H1 (cell line): ENCODE measurements around the gene CFAP92. TPM values are rescaled to one million over a fixed set of nuclear protein-coding genes. Genes with fewer than 3 reads are reported as not detected.

ENCODE experiments used
- ASH2L ChIP-seq: fragments of 200-600, 300-600 bp; sonication (generic); IDR thresholded peaks from one replicate; pipeline ENCODE4 v1.7.1; 2017; ENCODE audit warnings: low read length
- ATF3 ChIP-seq: IDR thresholded peaks from 2 replicates; pipeline ENCODE4 v1.6.1; 2011; ENCODE audit warnings: low read depth, mild to moderate bottlenecking, low read length; ENCODE audit not compliant: insufficient read depth
- BCL11A ChIP-seq, 2 experiments: IDR thresholded peaks; one replicate each; pipeline ENCODE4 v1.6.1; 2011; ENCODE audit warnings: low read depth in 2 of 2, low read length in 2 of 2, mild to moderate bottlenecking in 2 of 2
- CBX5 ChIP-seq: fragments of 300-800, 300-1000 bp; sonication (generic); IDR thresholded peaks from 2 replicates; pipeline ENCODE4 v1.7.1; 2016; ENCODE audit warnings: antibody characterized with exemption, low read length, low read depth
- CREB1 ChIP-seq: IDR thresholded peaks from 2 replicates; pipeline ENCODE4 v1.6.1; 2012; ENCODE audit warnings: inconsistent platforms
- EGR1 ChIP-seq: IDR thresholded peaks from 2 replicates; pipeline ENCODE4 v1.6.1; 2011; ENCODE audit warnings: low read depth, low read length, borderline replicate concordance
- FOSL1 ChIP-seq: IDR thresholded peaks from 2 replicates; pipeline ENCODE4 v1.6.1; 2011; ENCODE audit warnings: mild to moderate bottlenecking, low read depth, low read length, moderate library complexity; ENCODE audit not compliant: insufficient read depth
- GABPA ChIP-seq: IDR thresholded peaks from 2 replicates; pipeline ENCODE4 v1.6.1; 2011; ENCODE audit warnings: mild to moderate bottlenecking, low read length, moderate library complexity, borderline replicate concordance; ENCODE audit not compliant: insufficient read depth
- JUND ChIP-seq: IDR thresholded peaks from 2 replicates; pipeline ENCODE4 v1.6.1; 2011; ENCODE audit warnings: mild to moderate bottlenecking, improper control_type of control experiment, low read length
- KDM4A ChIP-seq: IDR thresholded peaks from one replicate; pipeline ENCODE4 v1.7.1; 2012; ENCODE audit warnings: low read depth, mild to moderate bottlenecking, moderate library complexity, low read length, inconsistent platforms; ENCODE audit not compliant: severe bottlenecking
- RBBP5 ChIP-seq: IDR thresholded peaks from 2 replicates; pipeline ENCODE4 v1.7.1; 2012; ENCODE audit warnings: low read depth, mild to moderate bottlenecking, inconsistent platforms, low read length, moderate library complexity, borderline replicate concordance
- RFX5 ChIP-seq: IDR thresholded peaks from 2 replicates; pipeline ENCODE4 v1.6.1; 2011; ENCODE audit warnings: low read depth, low read length, improper control_type of control experiment, borderline replicate concordance
- RNF2 ChIP-seq: fragments of 200-900, 300-1000 bp; sonication (generic); IDR thresholded peaks from 2 replicates; pipeline ENCODE4 v1.7.1; 2016; ENCODE audit warnings: borderline replicate concordance, low read depth, mild to moderate bottlenecking, antibody characterized with exemption, low read length; ENCODE audit not compliant: poor library complexity, severe bottlenecking; ENCODE audit errors: missing control alignments
- RXRA ChIP-seq: IDR thresholded peaks from 2 replicates; pipeline ENCODE4 v1.6.1; 2011; ENCODE audit warnings: low read depth, mild to moderate bottlenecking, low read length, moderate library complexity; ENCODE audit not compliant: insufficient read depth
- SP4 ChIP-seq: IDR thresholded peaks from 2 replicates; pipeline ENCODE4 v1.6.1; 2012; ENCODE audit warnings: low read length, inconsistent platforms
- SRF ChIP-seq: IDR thresholded peaks from 2 replicates; pipeline ENCODE4 v1.6.1; 2011; ENCODE audit warnings: mild to moderate bottlenecking, low read depth, low read length, moderate library complexity
- TCF12 ChIP-seq: IDR thresholded peaks from 2 replicates; pipeline ENCODE4 v1.6.1; 2011; ENCODE audit warnings: low read depth, mild to moderate bottlenecking, low read length
- TEAD4 ChIP-seq: IDR thresholded peaks from 2 replicates; pipeline ENCODE4 v1.6.1; 2012; ENCODE audit warnings: low read depth, low read length, inconsistent platforms, mixed read lengths
- ZNF274 ChIP-seq: IDR thresholded peaks from 2 replicates; pipeline ENCODE4 v1.7.0; 2012; ENCODE audit warnings: low read length, borderline replicate concordance; ENCODE audit errors: extremely low read depth
- polyA plus RNA-seq, 7 experiments: library from polyadenylated mRNA; depleted of rRNA in 3 of 7; stranded (reverse) in 5 of 7; unstranded in 2 of 7; fragments of >200 nt in 5 of 7; fragments of 200-250 nt in 2 of 7; gene quantifications; 1 replicate in 5 of 7; 2 replicates in 1 of 7; 4 replicates in 1 of 7; pipeline versions ENCODE4 v1.2.1 to v1.2.3, GENCODE V29; 2011 to 2013; ENCODE audit warnings: missing spikeins in 2 of 7, mixed read lengths in 2 of 7
- total RNA-seq: library from RNA; stranded (reverse); fragmentation: NEBNext Ultra II Directional; extraction: Animal tissue kit (Norgen Biotek cat#: 25700); gene quantifications from 2 replicates; pipeline ENCODE4 v1.2.1, GENCODE V29; 2021
- TF ChIP-seq, protein P1 (sequence below): IDR thresholded peaks from 2 replicates; pipeline ENCODE4 v1.6.1; 2012; ENCODE audit warnings: inconsistent platforms
- TF ChIP-seq, protein P2 (sequence below): IDR thresholded peaks from 2 replicates; pipeline ENCODE4 v1.6.1; 2012; ENCODE audit warnings: low read length, inconsistent platforms

Gene CFAP92
- total and polyA plus RNA-seq, 2 of the 8 experiments (the other 6 are each of a cell fraction or from before 2014, with no cell fraction given): 0.77 to 2.0 TPM

GRCh38 chr3:128993461-128994172 is at the start of gene CFAP92 (continued):
- TF ChIP-seq TEAD4 (no peak), SP4 (0 out of 2 replicates have a peak, but pooled peaks have one; percentile 68), FOSL1 (no peak), CBX5 (no peak), EGR1 (no peak), RBBP5 (peak; percentile 60; the same call in 1 of the 2 replicates), ATF3 (no peak), JUND (no peak), BCL11A (IDR thresholded peaks at IDR 0.05; ENCODE audit: low read depth in 2 of 2, low read length in 2 of 2) (no peak), KDM4A (peak; percentile 82), GABPA (no peak), ZNF274 (no peak), CREB1 (0 out of 2 replicates have a peak, but pooled peaks have one; percentile 4), RFX5 (no peak), RXRA (no peak), SRF (no peak), TCF12 (no peak), ASH2L (peak; percentile 26), RNF2 (no peak)
- TF ChIP-seq, protein P1, sequence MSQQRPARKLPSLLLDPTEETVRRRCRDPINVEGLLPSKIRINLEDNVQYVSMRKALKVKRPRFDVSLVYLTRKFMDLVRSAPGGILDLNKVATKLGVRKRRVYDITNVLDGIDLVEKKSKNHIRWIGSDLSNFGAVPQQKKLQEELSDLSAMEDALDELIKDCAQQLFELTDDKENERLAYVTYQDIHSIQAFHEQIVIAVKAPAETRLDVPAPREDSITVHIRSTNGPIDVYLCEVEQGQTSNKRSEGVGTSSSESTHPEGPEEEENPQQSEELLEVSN: peak; percentile 96
- TF ChIP-seq, protein P2, sequence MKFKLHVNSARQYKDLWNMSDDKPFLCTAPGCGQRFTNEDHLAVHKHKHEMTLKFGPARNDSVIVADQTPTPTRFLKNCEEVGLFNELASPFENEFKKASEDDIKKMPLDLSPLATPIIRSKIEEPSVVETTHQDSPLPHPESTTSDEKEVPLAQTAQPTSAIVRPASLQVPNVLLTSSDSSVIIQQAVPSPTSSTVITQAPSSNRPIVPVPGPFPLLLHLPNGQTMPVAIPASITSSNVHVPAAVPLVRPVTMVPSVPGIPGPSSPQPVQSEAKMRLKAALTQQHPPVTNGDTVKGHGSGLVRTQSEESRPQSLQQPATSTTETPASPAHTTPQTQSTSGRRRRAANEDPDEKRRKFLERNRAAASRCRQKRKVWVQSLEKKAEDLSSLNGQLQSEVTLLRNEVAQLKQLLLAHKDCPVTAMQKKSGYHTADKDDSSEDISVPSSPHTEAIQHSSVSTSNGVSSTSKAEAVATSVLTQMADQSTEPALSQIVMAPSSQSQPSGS: no peak
